ENCODE data around the gene ZNF790.
"Not testable (repeated sequence)": the region's sequence is repeated elsewhere in the genome, so short reads cannot be mapped to it uniquely, and the experiment has no call there.

ZNF790 gene
- total RNA-seq = 6.6 reads per million, percentile 24 among the genes with 10 or more reads in this experiment

DNA sequence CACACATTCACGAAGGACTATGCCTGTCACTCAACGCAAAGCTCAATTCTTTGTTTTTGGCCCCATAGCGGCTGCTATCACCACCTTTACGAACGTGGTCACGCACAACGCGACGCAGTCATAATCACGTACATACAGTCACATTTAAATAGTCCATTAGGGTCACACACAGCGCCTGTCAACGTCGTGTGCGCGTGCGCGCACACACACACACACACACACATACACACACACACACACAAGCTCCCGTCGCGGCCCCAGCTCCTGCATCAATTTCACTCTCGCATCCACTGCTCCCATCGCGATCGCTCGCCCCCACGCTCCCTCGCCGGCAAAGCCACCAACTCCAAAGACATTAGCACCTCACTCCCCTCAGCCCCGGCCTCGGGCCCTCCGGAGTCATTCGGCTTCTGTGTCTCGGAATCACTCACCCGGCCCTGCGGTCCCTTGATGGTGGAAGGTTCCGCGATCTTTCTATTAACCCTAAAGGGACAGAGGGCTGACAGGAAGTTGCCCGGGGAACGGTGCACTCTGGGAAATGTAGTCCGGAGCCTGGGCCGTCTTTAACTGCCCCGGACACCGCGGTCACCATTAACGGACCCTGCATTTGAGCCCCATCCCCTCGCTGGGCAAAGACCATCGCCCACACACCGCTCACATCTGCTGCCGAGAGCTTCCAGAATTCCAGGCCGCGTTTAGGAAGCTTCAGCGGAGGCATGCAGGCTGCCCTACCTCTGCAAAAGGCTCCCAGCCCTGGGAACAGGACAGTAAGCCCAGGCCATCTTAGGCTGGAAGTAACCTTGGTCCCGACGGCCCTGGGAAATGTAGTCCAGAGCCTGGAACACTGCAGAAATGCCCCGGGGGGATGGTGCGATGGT lies at the start of gene ZNF790:
TSS of gene ZNF790 (minus strand) at position 482 of the 878 bp plus-strand sequence. CDS start 12,768 bp downstream, outside the sequence.
- peak; percentile 79 for DNase-seq

DNA sequence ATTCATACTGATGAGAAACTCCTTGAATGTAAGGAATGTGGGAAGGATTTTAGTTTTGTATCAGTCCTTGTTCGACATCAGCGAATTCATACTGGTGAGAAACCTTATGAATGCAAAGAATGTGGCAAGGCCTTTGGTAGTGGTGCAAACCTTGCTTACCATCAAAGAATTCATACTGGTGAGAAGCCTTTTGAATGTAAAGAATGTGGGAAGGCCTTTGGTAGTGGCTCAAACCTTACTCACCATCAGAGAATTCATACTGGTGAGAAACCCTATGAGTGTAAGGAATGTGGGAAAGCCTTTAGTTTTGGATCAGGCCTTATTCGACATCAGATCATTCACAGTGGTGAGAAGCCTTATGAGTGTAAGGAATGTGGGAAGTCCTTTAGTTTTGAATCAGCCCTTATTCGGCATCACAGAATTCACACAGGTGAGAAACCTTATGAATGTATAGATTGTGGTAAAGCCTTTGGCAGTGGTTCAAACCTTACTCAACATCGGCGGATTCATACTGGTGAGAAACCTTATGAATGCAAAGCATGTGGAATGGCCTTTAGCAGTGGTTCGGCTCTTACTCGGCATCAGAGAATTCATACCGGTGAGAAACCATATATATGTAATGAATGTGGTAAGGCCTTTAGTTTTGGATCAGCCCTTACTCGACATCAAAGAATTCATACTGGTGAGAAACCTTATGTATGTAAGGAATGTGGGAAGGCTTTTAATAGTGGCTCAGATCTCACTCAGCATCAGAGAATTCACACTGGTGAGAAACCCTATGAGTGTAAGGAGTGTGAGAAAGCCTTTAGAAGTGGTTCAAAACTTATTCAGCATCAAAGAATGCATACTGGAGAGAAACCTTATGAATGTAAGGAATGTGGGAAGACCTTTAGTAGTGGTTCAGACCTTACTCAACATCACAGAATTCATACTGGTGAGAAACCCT lies 39.1 kb upstream of the ZNF790 start:
- no peak for DNase-seq

DNA sequence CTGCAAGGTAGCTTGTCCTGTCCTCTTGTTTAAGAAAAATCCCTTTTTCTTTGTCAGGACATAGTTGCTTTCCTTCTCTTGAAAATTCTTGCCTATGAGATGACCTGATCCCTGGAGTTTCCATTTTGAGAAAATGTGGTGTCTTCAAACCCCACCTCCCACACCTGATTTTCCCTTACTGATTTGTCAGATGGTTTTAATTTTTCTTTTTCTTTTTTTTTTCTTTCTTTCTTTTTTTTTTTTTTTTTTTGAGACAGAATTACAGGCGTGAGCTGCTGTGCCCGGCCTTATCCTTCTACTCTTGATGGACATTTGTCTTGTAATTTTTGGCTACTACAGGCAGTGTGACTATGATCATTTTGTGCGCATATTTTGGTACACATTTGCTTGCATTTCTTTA lies 13.7 kb upstream of the ZNF790 start:
- DNase-seq = no peak

DNA sequence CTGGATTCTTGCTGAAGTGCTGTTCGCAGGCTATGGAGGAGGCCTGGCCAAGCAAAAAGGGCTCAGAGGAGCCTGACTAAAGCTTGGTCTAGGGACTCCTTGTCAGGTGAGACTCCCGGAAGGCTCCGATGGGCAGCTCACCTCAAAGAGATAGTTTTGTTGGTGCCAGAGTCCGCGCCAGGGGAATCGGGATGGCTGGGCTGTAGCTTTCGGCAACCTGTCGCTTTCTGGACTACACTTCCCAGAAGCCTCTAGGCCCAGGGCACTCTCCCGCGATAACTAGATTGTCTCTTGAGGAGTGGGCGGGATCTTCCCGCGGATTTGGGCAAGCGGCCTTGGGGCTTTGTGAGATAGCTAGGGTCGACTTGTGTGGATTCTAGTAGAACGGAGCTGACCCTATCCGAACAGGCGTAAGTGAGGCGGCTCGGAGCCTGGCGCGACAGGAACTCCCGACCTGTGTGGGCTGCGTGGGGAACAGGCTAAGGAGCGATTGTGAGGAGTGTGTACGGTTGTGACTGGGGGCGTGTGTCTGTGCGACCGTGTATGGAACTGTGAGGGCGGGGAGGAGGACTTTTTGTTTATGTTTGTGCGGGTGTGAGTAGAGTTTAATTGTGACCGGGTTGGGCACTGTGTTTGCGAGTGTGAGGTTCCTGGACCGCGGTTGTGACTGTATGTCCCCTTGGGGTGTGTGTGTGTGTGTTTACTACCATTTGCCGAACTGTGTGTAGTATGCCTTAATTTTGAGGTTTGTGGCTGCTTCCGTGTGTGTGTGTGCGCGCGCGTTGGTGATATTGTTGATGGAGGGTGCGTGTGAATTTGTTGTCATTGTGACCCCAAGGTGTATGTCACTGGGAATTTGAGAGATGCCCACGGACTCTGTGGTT lies 12.6 kb upstream of the ZNF790 start, which contains the start of gene ZNF345:
TSS of gene ZNF345 (plus strand) at position 318 of the 884 bp plus-strand sequence. CDS start 25,955 bp downstream, outside the sequence.
- peak; percentile 81 for DNase-seq

DNA sequence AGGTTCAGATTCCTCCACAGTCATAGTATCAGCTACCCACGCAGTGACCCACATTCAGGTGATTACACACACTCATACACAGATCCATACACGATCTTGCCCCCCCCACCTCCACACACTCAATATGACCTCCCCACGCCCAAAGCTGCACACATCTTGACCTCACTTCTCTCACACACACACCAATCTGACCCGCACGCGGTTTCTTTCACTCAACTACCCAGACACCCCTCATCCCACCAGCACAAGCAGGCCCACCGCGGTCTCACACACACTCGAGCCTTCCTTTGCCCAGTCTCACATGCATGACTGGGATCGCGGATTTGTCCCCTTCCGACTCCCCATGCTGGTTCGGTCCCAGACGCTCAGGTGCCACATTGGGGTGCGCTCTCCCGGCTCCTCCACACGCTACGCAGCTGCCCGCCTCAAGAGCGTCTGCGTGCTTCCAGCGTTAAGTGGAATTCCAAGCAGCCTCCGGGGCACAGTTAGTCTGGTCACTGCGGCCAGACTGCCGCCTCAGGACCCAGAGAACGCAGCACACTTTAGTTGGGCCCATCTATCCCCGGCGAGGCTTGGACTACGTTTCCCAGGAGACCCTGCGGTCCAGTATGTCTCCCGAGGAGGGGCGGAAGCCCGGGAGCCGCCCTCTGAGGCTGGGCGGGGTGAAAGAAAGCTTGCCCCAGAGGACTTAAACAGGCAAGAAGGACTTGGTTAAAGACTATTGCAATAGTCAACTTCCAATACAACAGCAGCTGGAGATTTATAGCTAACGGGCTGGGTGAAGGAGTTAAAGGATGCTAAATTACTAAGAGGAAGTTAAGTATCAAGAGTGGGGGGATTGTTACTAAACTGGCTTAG lies 11.7 kb upstream of the ZNF790 start:
- peak; percentile 86 for DNase-seq

DNA sequence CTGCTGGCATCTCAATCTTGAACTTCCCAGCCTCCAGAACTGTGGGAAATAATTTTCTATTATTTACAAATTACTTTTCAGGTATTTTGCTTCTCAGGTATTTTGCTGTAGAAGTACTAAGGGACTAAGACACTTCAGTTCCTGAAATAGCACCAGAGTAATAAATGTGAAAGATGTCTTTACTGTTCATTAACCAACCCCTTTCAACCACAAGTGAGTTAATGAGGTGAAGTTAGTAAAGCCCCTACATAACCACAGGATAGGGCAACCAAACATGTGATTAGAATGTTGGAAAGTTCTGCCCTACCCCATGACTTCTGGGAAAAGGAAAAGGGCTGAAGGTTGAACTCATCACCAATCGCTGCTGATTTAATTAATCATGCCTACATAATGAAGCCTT lies 9.8 kb upstream of the ZNF790 start:
- no peak for DNase-seq

DNA sequence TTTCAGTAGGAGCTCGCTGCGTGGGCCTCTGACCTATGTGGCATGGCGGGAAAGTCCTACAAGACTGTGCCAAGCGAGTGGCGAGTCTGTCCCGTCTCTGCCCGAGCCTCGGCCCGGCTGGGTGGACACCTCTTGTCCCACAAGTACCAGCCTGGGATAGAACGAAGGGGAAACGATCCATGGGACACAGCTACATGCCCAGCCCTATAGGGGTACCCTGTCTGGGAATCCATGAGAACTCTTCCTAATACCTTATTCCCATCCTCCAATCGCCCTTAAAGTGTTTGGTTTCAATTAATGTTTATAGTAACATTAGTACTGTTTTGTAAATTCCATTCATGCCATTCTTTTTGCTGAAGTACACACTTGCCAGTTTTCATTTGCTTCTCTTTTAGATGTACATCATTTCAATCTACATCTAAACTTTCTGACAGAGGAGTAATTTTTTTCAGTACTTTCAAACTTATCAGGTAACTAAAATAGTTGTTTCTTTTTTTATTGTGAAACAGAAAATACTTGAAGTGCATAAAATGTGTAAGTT lies 667 bp upstream of the ZNF790 start:
- DNase-seq = no peak

DNA sequence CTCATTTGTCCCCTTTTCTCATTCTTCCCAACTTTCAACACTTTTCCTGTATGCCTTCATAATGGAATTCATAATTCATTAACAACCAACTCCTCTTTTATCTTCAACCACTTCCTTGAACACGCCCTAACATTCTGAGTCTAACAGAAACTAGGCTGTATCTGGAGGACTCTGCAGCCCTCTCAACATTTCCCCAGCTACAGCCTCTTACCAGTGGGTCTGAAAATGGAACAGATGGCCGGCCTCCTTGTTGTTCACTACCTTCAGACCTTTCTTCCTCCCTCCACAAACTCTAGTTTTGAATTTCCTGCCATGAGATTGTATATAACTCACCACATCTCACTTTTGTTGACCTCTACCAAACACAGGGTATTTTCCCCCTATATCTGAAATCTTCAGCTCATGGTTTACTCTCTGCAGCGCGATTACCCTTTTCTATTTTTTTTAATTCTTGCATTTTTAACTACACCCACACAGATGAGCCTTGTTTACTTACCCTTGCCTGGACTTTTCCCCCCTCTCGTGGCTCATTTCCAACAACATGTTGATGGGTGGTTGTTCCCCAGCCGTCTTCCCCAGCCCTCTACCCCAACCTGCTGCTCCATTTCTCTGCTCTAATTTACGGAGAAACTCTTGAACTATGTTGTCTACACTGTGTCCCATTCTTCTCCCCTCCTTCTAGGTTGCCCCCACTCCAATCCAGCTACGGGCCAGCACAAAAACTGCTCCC lies 846 bp downstream of the ZNF790 start:
- DNase-seq = no peak

DNA sequence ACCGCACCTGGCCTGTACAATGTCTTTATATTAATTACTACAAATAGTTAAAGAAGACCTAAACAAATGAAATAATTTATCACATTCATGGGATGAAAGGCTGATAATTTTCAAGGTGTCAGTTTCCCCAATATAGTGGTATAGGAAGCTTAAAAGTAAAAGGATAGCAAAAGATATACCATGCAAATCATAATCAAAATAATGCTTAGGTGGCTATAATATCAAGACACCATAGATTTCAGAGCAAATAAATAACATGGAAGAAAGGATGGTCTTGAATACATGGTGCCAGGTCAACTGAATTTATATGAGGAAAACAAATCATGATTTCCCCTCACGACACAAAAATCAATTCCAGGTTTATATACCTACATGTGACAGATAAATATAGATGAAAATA lies 4.8 kb downstream of the ZNF790 start:
- DNase-seq = no peak

DNA sequence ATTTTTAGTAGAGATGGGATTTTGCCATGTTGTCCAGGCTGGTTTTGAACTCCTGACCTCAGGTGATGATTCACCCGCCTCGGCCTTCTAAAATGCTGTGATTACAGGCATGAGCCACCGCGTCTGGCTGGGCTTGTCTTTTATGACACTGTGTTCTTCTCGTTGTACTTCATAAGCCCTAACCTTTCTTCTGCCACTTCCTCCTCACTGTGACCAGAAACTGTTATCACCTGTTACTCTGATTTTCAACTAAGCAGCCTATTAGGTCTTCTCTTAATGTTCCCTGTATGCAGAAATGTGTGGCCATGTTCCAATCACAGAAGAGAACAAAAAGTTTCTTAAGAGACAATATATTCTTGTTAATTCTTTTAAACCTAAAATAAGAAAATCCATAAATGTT lies 16.4 kb downstream of the ZNF790 start:
- DNase-seq = no peak

DNA sequence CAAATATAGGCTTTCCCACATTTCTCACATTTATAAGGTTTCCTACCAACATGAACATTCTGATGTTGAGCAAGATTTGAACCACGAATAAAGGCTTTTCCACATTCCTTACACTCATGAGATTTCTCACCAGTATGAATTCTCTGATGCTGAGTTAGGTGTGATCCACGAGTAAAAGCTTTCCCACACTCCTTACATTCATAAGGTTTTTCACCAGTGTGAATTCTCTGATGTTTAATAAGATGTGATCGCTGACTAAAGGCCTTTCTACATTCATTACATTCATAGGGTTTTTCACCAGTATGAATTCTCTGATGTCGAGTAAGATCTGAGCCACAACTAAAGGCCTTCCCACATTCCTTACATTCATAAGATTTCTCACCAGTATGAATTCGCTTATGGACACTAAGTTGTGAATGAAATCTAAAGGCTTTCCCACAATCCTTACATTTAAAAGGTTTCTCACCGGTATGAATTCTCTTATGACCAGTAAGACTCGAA lies 19.0 kb downstream of the ZNF790 start:
- DNase-seq = no peak

DNA sequence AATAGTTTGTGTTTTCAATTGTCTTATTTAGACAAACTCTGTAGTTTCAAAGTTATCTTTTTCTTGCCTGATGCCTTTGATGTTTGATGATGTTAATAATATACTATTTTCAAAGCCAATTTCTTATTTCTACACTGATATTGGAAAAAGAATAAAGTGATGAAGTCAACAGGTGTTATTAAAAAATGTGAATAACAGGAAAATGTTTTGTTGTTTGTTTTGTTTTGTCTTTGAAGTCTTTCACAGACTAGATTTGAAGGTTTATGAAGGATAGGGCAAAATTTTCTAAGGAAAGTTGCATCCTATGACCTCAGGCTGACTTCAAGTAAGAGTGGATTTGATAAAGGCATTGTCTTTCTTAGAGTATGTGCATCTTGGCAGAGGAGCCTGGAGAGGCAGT lies 31.2 kb downstream of the ZNF790 start:
- no peak for DNase-seq

DNA sequence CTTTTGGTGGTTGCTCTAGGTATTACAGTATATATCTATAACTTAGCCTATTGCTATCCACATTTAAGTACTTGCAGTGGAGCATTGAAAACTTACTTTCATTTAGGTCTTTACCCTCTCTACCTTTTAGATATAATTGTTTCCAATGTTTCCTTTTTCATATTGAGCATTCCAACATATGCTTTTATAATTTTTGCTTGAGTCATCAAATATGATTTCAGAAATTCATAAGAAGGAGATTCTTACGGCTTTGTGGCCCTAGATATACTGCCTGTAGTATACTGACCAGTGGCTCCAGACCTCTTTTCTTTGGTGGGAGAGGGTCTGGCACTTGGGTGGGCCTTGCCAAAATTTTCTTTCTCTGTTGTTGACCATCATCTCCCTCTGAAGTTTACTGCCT lies 32.8 kb downstream of the ZNF790 start:
- DNase-seq = no peak

DNA sequence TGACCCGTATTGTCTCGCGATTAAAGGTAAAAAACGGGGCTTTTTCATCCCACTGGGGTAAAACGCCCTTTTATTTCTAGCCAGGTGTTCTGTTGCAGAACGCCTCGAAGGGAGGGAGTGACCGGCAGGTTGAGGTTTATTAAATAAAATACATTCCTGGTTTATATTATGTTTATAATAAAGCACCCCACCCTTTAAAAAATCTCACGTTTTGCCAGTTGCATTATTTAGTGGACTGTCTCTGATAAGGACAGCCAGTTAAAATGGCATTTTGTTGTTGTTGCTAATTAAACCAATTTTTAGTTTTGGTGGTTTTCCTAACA lies 40.4 kb downstream of the ZNF790 start:
- no peak for DNase-seq

DNA sequence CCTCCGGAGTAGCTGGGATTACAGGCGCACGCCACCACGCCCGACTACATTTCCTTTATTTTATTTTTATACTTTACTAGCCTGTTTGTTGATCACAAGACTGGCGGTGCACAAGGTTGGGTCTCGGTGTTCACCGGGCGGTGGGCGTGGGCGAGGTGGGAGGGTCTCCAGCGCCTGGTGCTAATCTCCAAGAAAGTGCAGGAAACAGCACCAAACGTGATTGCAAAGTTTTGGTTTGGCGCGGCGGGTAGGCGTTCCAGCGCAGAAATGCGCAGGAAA lies 41.5 kb downstream of the ZNF790 start:
- no peak for DNase-seq

DNA sequence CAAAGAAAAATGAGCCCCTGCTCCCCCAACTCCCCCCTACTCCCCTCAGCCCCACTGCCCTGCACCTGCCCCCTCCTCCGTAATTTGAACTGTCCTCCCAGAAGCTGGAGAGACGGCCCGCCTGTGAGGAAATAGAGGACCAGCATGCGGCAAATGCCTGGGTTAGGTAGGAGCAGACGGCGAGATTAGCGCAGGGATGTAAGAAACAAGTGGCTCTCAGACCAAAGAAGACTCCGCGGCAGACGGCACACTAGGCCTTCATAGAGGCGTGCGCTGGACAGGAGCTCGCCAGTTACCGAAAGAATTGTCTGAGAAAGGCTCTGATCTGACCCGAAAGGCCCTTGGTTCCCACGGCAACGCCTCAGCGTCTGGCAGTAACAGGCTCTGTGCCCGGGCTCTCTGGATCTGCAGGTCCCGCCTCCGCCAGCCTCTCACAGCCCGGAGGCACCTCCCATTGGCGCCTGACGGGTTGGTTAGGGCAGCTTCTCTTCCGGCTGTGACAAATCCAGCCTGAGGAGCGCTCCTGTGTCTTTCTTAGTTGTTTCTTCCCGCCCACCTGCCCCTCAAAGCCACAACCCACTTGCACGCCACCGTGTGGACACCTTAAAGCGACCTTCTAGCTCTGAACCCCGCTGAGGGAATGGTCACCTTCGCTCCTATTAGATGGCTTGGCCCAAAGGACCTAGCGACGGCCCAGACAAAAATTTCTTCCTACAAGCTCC lies 46.6 kb downstream of the ZNF790 start:
- not testable (repeated sequence) for DNase-seq

DNA sequence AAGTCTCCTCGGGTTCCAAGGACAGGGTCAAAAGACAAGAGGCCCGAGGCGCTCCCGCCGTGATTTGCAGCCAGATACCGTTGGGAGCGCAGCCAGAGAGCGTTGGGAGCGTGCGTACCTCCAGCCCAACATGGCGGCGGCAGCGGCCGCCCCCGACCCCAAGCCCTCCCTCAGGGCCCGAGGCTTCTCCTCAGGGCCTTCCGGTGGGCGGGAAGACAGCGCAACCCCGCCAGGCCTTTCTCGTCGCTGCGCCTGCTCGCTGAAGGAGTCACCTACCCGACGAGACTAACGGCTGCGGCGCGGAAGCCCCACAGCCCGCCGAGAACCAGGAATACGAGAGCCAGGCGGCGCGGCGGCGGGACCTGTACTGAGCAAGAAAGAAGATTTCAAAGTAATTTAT lies 62.4 kb downstream of the ZNF790 start:
- DNase-seq = no peak

DNA sequence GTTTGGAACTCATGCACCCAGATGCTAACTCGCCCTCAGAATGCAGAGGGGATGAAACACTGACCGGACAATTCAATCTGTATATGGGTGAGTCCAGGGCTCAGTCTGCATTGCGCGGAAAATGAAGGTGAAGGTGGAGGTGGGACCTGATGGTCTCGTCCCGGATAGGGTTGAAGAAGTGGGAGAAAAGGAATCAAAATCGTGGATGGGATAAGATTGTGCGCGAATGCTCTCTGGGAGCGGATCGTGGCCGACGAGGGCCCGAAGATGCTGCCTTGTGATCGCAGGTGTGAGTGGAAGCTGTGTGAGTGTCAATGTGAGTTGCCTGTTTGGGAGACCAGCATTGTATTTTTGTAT lies 65.0 kb downstream of the ZNF790 start:
- DNase-seq = no peak

DNA sequence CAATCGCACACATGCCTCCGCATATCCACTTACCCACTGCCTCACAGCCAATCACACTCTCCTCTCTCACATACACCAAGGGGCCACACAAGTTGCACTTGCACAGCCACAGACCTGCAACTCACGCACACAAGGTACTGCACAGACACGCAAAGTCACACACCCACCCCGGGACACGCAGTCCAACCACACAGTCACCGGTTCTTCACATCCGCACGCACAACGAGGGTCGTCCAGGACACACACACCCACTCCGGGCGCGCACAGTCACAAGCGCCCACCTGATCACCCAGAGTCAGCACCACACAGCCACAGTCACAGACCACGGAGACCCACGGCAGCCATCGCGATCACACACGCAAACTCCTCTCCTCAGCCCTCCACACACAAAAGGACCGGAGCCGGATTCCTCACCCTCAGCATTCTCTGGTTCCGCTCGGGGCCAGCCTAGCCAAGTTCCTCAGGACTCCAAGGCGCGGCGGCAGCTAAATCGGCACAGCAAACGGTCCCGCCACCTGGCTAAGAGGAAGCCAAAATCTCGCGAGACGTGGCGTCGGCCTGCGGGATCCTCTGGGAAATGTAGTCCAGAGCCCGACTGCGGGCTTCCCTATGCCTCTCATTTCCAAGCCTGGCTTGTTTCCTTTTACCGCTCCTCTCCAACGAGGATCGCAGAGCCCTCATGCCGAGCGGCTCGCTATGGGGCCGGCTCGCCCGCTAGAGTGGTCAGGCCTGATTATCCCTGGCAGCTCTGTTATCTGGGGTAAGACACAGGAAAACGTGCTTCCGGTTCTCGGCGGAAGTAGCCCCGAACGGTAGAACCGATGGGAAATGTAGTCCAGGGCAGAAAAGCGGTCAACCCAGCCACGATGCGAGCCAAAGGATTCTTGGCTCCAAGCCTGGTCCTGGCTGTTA lies 65.6 kb downstream of the ZNF790 start, which contains the start of gene ZNF850:
TSS of gene ZNF850 (minus strand) at position 497 of the 912 bp plus-strand sequence. CDS start 10,201 bp downstream, outside the sequence.
- peak; percentile 98 for DNase-seq

All from effector CD4-positive, alpha-beta T cell (primary cell).